Natural killer cell (primary cell): ENCODE data around the gene LY9. TPM values are rescaled to one million over a fixed set of nuclear protein-coding genes. Genes with fewer than 3 reads are reported as not detected.
A peak's percentile ranks its signal among the peaks of the same experiment; 100 is the strongest.

ENCODE experiments used
- ATAC-seq, 3 donors: fragments of 150-1000 bp in 2 of 3; fragments of 200-7000 bp in 1 of 3; cut with Tn5 transposase; 1 replicate in 1 of 3; 2 replicates in 2 of 3; pipeline ENCODE4 v1.10.0; 2021; ENCODE audit warnings: mild to moderate bottlenecking in 2 of 3, moderate library complexity in 2 of 3
- DNase-seq, 2 donors: peaks; one replicate each; pipeline versions ENCODE4 v3.0.0 to v3.0.0-alpha.2; 2013 to 2021; ENCODE audit warnings: mixed read lengths in 1 of 2
- H3K27ac ChIP-seq: one replicate; pipeline ENCODE4 v1.5.1; 2013; ENCODE audit warnings: mild to moderate bottlenecking, low read length
- H3K27me3 ChIP-seq: one replicate; pipeline ENCODE4 v1.6.1; 2013; ENCODE audit warnings: low read length; ENCODE audit not compliant: control insufficient read depth, insufficient read depth
- H3K36me3 ChIP-seq: one replicate; pipeline ENCODE4 v1.6.1; 2013; ENCODE audit warnings: low read length; ENCODE audit not compliant: control insufficient read depth, insufficient read depth
- H3K4me1 ChIP-seq: one replicate; pipeline ENCODE4 v1.6.1; 2013; ENCODE audit warnings: low read length; ENCODE audit not compliant: control insufficient read depth, insufficient read depth
- H3K4me3 ChIP-seq: one replicate; pipeline ENCODE4 v1.5.1; 2013; ENCODE audit warnings: low read length
- H3K9me3 ChIP-seq: one replicate; pipeline ENCODE4 v1.6.1; 2013; ENCODE audit warnings: low read length; ENCODE audit not compliant: control insufficient read depth, insufficient read depth
- H3K27ac Mint-ChIP-seq, 2 donors: one replicate each; pipeline ENCODE4 v1.8.0; 2022; ENCODE audit warnings: mild to moderate bottlenecking in 2 of 2, mixed read lengths in 2 of 2, moderate library complexity in 1 of 2
- H3K27me3 Mint-ChIP-seq, 2 donors: one replicate each; pipeline ENCODE4 v1.8.0; 2022; ENCODE audit warnings: low read depth in 2 of 2, mixed read lengths in 2 of 2
- H3K36me3 Mint-ChIP-seq: one replicate; pipeline ENCODE4 v1.8.0; 2022; ENCODE audit warnings: mixed read lengths
- H3K4me1 Mint-ChIP-seq, 2 donors: one replicate each; pipeline ENCODE4 v1.8.0; 2022; ENCODE audit warnings: mixed read lengths in 2 of 2
- H3K4me3 Mint-ChIP-seq: one replicate; pipeline ENCODE4 v1.8.0; 2022; ENCODE audit warnings: mild to moderate bottlenecking, moderate library complexity, mixed read lengths
- H3K9me3 Mint-ChIP-seq, 2 donors: one replicate each; pipeline ENCODE4 v1.8.0; 2022; ENCODE audit warnings: mixed read lengths in 2 of 2
- CTCF ChIP-seq: fragments of 200-600 bp; IDR thresholded peaks from one replicate; pipeline ENCODE4 v1.8.0; 2022; ENCODE audit warnings: antibody characterized with exemption
- WGBS: methylation state at CpG from one replicate; pipeline ENCODE4 v1.1.7; 2013; ENCODE audit warnings: missing lambda C conversion rate; ENCODE audit not compliant: insufficient coverage; 5-methylcytosine and 5-hydroxymethylcytosine counted together
- intact Hi-C: fragments of 100-400 bp; cut with micrococcal nuclease; formaldehyde crosslinking; loops from one replicate; pipeline ENCODE4 v1.14.2; 2022
- total RNA-seq, 4 donors: library from RNA; stranded (reverse); fragments of 120-200 nt in 1 of 4; gene quantifications; one replicate each; pipeline versions ENCODE4 v1.2.3 to v1.2.4, GENCODE V29; 2013 to 2022

Gene LY9
- total RNA-seq, 3 donors from 2014 or later (not counting 1 experiment from before 2014, with no cell fraction given): 30.3 to 47.1 (median 34.4) TPM

DNA sequence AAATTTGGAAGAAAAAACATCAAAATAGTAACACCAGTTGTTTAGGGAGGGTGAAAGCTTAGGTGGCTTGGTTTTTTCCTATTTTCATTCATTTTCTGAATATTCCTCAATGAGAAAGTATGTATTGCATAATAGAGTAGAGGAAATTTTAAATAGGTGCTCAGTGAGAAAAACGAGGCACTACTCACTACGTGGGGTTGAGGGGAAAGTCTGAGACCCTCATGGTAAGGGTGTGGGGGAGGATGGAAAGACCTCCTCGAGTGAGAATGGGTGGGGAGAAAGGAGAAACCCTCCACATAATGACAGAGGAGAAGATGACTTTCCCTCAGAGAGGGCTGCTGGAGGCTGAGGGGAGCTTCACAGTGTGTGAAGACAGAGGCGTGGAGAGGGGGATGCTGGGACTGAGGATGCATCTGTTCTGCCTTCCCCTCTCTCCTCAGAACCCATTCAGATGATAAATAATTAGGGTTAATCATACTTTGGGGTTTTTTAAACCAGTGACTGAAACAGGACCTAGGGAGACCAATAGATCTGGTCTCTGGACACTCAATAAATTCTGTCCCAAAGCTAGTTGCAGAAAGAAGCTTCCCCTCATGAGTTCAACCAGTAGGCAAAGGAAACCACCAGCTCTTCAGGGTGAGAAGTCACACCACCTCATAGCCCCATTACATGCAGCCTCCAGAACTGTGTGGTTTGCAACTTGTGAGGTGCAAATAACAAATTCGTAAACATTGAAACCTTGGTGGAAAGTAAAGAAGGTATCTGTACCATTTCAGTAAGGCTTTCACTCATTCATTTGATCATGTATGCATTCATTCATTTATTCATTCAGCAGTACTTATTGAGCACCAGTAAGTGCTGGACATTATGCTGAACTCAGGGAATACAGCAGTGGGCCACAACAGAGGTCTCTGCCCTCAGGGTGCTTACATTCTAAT lies 39.8 kb upstream of the LY9 start:
- peak overlapping the region; percentile 65 for H3K4me3 Mint-ChIP-seq
- no peaks in the 10 kb centered on the region for H3K27me3 Mint-ChIP-seq
- no peaks in the 10 kb centered on the region for H3K27me3 ChIP-seq
- no peaks in the 10 kb centered on the region for H3K9me3 ChIP-seq
- H3K27ac Mint-ChIP-seq: peak overlapping the region; percentile 95 to 96
- peak overlapping the region; percentile 93 for H3K27ac ChIP-seq
- WGBS: 35% methylated on average over 3 of the region's 5 CpGs
- peak; percentile 50 to 81 for DNase-seq
- peak; percentile 72 to 87 (median 85) for ATAC-seq
- intact Hi-C loops: loop anchor here (1.0 to 10.0 kb wide), 6 partner anchors 11 to 789 kb away; partner anchors contain the start of genes FCGR3A, LY9 and SLAMF7
- no peak overlapping the region for H3K4me3 ChIP-seq
- peaks cover 73% of the 10 kb centered on the region in 2 donors for H3K4me1 Mint-ChIP-seq
- peaks cover 57% of the 10 kb centered on the region for H3K4me1 ChIP-seq
- H3K36me3 Mint-ChIP-seq: peaks cover 27% of the 10 kb centered on the region
- H3K36me3 ChIP-seq: peaks cover 23% of the 10 kb centered on the region
- peaks cover 3 to 5% of the 10 kb centered on the region in 2 donors for H3K9me3 Mint-ChIP-seq
- TF ChIP-seq CTCF: no peak

DNA sequence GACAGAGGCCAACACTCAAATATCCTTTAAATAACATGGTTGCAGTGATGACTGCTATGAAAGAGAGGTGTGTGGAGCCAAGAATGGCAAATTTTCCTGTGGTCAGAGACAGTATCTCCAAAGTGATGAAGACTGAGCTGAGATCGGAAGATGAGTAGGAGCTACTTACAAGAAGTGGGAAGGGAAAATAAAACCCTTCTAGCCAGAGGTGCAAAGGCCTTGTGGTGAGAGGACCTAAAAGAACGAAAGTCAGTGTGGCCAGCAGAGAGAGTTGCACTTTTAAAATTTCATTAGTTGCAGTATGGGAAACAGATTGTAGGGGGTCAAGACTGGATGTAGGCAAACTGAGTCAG lies 39.1 kb upstream of the LY9 start:
- intact Hi-C loops: loop anchor here (1.0 to 10.0 kb wide), 5 partner anchors 10 to 788 kb away; partner anchors contain the start of genes FCGR3A, LY9 and SLAMF7
- Mint-ChIP-seq H3K27ac (peak overlapping the region; percentile 95 to 96), H3K4me1 (peaks cover 66 to 68% of the 10 kb centered on the region in 2 donors), H3K4me3 (peak overlapping the region; percentile 65), H3K27me3 (no peaks in the 10 kb centered on the region), H3K9me3 (peaks cover 3 to 6% of the 10 kb centered on the region in 2 donors), H3K36me3 (peaks cover 21% of the 10 kb centered on the region)
- Histone ChIP-seq H3K27ac (peak overlapping the region; percentile 93), H3K36me3 (peaks cover 20% of the 10 kb centered on the region), H3K27me3 (no peaks in the 10 kb centered on the region), H3K9me3 (no peaks in the 10 kb centered on the region), H3K4me1 (peaks cover 52% of the 10 kb centered on the region), H3K4me3 (no peak overlapping the region)
- no peak for TF ChIP-seq CTCF
- 41% methylated on average over 2 of the region's 2 CpGs for WGBS
- ATAC-seq (peak; percentile 19 to 44 (median 35)), DNase-seq (peak in 1 of 2 donors; percentile 44)

GRCh38 chr1:160758521-160758920 lies 37.5 kb upstream of the LY9 start:
- Mint-ChIP-seq H3K4me1 (peaks cover 58 to 60% of the 10 kb centered on the region in 2 donors), H3K27me3 (no peaks in the 10 kb centered on the region), H3K36me3 (peaks cover 4% of the 10 kb centered on the region), H3K4me3 (no peak overlapping the region), H3K27ac (peak overlapping the region; percentile 73 to 96), H3K9me3 (peaks cover 3 to 6% of the 10 kb centered on the region in 2 donors)
- Histone ChIP-seq H3K27ac (peak overlapping the region; percentile 37), H3K9me3 (no peaks in the 10 kb centered on the region), H3K36me3 (peaks cover 4% of the 10 kb centered on the region), H3K4me1 (peaks cover 51% of the 10 kb centered on the region), H3K27me3 (no peaks in the 10 kb centered on the region), H3K4me3 (no peak overlapping the region)
- WGBS: 85% methylated on average over 2 of the region's 2 CpGs
- no peak for DNase-seq
- intact Hi-C loops: loop anchor here (5.0 to 10.0 kb wide), 2 partner anchors 39 to 786 kb away; partner anchors contain the start of genes FCGR3A and LY9
- TF ChIP-seq CTCF: no peak
- ATAC-seq: no peak
